Vagina (tissue), 2 donors: ENCODE measurements around the gene CHAT.

ENCODE experiments used
- CTCF ChIP-seq, 3 experiments: fragments of 450-650 bp in 2 of 3; fragments of 200-600 bp in 1 of 3; sonication (generic) in 1 of 3; IDR thresholded peaks; one replicate each; pipeline ENCODE4 v1.5.1; 2017 to 2019; ENCODE audit warnings: antibody characterized with exemption in 3 of 3, mild to moderate bottlenecking in 2 of 3, moderate library complexity in 2 of 3
- POLR2A ChIP-seq, 2 donors: fragments of 450-650 bp; IDR thresholded peaks; one replicate each; pipeline ENCODE4 v1.6.1; 2017; ENCODE audit warnings: antibody characterized with exemption in 2 of 2, mild to moderate bottlenecking in 2 of 2, moderate library complexity in 2 of 2
- POLR2AphosphoS5 ChIP-seq, 2 donors: sonication (generic); formaldehyde crosslinking; IDR thresholded peaks; one replicate each; pipeline ENCODE4 v1.9.0; 2017; ENCODE audit warnings: antibody characterized with exemption in 2 of 2, mild to moderate bottlenecking in 2 of 2, low read depth in 1 of 2; ENCODE audit not compliant: insufficient read depth in 1 of 2

- no peak for TF ChIP-seq CTCF (IDR thresholded peaks at IDR 0.05)
- no peak for TF ChIP-seq POLR2A (IDR thresholded peaks at IDR 0.05)
- no peak for TF ChIP-seq POLR2AphosphoS5 (IDR thresholded peaks at IDR 0.05; ENCODE audit: insufficient read depth in 1 of 2, low read depth in 1 of 2)
These were observed 77.0 kb downstream of the CHAT start for GRCh38 chr10:49690698-49691356.
